ENCODE results near the gene ETHE1.

The ETHE1 gene

GRCh38 chr19:43462785-43463380, 64.1 kb downstream of the ETHE1 start:
- DNase-seq = no peak

GRCh38 chr19:43462383-43462782, 64.6 kb downstream of the ETHE1 start:
- no peak for DNase-seq

DNA sequence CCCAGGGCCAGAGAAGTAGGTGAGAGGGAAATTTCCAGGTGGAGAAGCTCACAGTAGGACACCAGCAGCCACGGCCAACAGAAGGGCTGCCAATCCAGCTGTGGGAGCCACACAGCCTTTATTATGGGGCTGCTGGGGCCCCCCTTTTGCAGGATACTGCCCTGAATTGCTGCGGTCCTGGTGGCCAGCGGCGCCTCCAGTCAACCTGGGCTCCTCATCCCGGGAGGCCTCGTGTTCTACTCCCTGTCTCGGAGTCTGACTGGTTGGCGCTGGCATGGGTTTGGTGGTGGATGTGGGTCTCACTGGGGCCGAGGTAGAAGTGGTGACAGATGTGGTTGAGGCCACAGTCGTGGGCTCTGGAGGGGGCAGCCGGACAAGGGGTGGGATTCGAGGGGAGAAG, 65.7 kb downstream of the ETHE1 start:
- no peak for DNase-seq

DNA sequence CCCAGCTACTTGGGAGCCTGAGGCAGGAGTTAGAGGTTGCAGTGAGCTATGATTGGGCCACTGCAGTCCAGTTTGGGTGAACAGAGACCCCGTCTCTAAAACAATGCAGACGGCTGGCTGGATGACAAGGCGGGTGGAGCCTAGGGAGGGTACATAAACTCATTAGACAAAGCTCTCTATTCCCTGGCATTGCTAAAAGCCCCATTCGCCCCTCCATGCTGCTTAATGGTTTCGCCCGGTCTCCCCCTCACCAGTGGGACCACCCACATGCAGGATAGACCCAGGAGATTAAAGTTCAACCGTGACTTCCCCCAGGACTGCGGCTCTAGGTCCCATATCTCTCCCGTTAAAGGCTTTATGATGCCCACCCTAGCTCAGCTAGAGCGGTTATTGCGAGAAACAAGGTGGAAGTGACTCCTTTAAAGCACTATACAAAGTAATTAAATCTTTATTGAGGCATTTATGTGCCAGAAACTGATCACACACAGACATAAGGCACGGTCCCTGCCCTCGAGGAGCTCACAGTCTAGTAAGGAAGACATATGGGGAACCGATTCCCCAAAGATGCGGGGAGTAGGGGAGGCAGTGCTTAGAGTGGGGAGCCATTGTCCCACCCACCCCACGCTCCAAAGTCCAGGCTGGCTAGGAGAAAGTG, 66.5 kb downstream of the ETHE1 start:
- DNase-seq = no peak

- DNase-seq = no peak
Measured at GRCh38 chr19:43457809-43458208, 69.2 kb downstream of the ETHE1 start.

All from hematopoietic multipotent progenitor cell treated with erythropoietin and hydrocortisone succinate and interleukin-3 and kit ligand, for 8 days (in vitro differentiated cells).